HG03103 (cell line): ENCODE data around the gene KIAA1328.
A peak's percentile ranks its signal among the peaks of the same experiment; 100 is the strongest.

Experiments used
- ATAC-seq: cut with Tn5 transposase; IDR thresholded peaks from one replicate; pipeline ENCODE4 v1.9.1; 2021; ENCODE audit warnings: low read depth; ENCODE audit not compliant: unreplicated experiment

KIAA1328 gene

DNA sequence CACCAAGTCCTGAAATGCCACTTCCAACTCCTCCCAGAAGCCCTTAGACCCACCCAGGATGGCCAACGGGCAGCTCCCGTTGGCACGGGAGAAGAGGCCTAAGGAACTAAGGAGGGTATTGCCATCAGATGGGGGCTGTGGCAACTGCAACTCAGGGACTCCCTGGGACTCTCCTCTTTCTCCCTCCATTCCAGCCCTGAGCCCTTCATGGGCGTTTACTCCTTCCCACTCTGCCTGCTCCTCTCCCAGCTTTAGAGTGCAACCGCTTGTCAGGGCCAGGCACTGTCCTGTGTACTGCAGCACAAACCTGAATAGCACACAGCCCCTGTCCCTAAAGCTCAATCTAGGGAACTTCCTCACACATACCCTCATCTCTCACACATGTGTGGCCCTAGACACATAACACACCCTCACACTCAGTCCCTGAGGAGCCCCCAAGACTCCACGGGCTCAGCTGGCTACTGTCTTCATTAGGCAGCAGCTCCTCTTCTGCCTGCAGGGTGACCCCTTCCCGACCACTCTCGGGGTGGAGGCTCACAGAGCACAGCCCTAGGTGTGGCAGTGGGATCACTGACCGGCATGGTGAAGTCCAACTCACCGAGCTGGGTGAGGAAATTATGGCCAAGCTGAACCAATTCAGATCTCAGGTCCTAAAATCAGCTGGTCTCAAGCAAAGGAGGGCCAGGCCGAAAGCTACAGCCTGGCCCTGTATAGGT is 420.4 kb downstream of the KIAA1328 start:
- ATAC-seq = no peak

DNA sequence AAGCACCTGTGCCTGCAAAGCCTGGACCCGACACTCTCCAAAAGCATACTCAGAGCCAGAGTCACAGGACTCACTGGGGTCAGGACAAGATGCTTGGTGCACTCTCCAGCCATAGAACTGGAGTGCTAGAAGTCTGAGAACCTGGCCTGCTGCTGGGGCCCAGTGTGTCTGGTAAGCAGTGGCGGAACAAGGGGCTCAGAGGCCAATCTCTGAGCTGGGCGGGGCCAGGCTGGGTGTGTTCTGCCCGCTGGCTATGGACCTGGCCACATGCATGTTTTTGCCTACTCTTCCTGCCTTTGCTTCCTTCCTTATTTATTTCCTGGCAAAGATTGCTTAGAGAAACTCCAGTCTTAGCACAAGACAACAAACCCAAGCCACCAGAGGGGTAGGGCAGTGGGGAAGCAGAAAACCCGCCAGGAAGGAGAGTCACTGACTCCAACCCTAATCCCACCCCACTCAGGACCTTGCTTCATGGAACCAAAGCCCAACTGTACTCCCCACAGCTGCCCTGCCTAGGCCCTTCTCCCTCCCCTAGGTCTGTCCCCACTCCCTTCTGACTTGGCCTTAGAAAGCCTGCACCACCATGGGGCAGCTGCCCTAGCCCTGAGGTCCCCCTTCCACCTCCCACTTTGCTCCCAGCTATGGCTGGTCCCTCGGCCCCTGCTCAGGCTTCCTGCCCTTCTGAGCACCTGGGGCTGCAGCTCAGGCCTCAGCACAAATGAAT is 421.1 kb downstream of the KIAA1328 start:
- no peak for ATAC-seq

DNA sequence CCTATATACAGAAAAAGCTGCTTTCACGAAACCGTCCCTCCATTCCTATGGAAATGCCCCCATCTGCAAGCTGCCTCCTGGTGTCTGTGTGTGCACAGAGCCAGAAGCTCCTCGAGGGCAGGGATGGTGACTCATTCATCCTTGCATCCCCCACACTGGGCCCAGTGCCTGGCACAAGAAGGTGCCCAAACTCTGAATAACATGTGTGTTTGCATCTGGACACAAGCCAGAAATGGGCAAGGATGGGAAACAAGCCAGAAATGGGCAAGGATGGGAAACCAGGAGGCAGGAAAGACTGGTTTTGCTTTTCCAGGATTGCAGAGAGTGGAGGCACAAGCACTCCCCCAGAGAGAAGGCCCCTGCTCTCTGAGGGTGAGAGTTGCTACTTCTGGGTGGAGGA is 422.8 kb downstream of the KIAA1328 start:
- ATAC-seq = no peak

DNA sequence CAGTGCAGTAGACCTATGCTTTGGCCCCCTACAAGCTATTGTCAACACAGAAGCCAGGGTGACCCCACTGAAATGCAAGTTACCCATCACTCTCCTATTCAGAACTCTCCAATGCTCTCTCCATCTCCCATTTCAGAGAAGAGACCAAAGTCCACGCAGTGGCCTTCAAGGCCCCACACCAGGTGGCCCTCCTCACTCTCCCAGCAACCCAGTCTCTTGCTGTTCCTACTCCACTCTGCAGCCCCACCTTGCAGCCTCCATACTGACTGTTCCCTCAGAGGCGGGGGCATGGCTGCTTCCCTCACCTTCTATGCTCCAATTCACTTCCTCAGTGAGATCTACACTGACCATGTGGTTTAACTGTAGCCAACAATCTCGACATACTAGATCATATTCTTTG is 423.4 kb downstream of the KIAA1328 start:
- ATAC-seq = no peak

DNA sequence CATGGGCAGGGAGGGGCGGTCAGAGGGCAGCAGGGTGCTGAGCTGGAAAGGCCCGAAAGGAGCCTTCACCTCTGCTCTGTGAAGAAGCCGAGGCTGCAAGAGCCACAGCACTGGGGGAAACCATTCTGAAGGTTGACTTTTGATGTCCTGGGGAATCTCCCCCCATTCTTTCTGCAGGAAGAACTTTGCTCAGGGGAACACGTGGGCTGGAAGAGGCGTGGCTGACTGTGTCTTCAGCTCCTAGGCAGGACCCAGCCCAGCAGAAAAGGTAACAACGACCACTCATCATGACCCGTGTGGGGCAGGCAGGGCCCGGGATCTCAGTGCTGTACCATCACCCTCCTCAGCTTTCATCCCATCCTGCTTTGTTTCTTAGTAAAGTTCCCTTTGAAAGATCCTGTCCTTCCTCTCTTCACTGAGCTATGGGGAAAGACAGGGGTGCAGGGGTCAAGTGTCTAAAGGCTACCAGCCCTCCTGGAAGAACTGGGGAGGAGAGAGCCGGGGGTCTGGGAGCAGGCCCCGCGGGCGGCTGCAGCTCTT is 424.0 kb downstream of the KIAA1328 start:
- no peak for ATAC-seq

DNA sequence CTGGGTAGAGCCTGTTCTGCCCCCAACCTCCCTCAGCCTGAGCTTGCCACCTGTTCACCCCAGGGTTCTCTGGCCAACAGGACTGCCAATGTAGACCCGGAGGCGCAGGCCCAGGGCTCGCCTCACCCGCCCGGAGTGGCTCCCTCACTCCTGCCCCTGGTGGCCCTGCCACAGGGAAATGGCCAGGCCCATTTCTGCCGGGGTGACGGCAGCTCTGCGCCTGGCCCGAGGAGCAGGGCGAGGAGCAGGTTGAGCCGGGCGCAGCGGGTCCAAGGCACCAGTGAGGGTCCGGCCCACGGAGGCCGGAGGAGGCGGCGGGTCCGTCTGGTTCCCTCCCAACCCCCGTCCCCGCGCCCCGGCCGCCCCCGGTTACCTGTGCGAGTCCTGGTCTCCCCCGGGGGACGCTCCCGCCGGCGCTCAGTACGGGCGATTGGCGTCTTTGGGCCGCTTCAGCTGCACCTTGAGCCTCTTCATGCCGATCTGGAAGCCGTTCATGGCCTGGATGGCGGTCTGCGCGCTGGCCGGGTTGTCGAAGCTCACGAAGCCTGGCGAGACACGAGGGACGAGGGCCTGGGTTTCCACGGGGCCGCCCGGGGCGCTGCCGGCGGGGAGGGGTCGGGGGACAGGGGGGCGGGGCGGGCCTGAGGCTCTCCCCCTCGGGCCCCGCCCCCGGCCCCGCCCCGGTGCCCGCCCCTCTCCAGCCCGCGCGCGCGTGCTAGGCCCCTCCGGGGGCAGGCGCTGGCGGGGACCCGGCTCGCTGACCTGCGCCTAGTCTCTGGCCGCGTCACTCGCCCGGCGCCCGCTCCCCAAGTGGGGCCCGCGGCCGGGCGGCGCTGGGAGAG is 424.7 kb downstream of the KIAA1328 start:
- ATAC-seq = peak; percentile 41

DNA sequence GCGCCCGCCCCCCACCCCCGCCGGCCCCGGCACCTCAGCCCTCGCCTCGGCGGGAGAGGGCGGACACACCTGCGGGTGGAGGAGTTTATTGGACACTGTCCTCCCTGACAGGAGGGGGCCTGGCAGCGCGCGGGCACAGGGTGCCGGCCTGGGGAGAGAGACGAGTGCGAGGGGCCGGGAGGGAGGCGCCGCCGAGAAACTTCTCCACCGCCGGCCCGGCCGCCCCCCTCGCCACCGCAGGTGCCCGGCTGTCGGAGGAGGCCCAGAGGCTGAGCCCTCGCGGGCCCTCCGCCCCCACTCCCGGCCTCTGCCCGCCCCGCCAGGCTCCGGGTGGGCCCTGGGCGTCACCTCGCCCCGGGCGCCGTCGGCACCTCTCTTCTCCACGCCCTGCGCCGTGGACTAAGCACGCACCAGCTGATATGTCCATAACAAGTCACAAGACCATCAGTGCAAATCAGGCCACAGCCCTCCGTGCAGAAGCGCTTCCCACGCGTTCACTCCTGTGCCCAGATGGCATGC is 425.4 kb downstream of the KIAA1328 start:
- ATAC-seq = peak; percentile 33

DNA sequence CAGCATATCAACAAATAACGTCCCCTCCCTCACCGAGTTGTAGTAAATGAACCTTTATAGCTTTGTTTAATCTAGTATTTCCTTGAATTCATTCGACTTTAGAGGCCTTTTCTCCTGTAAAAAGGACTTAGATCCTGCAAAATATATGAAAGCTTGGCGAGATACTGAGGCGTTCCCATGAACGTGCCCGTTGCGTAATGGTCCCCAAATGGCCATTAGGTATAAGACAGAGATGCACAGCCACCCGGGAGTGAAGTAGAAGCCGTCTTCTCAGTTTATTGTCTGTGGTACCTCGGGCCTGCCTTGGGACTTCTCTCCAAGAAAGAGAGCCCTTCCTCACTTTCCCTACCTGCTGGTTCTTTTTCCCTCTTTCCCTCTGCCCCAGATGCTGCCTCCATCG is 426.0 kb downstream of the KIAA1328 start:
- no peak for ATAC-seq

DNA sequence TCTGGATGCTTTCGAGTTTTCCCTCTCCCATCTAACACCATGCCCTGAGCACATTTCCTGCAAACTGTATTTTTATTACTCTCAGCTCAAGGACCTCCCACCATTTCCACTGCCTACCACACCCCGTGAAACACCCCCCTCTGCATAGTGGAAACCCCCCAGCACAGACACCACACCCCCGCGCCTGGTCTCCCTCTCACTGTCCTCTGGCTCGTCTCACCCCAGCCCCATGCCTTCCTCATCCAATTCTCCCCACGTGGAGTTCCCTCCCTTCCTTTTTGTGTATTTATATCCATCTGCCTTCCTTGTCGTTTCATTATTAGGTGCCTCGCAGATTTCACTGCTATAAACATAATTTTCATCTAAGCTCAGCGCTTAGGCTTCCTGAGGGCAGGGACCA is 429.2 kb downstream of the KIAA1328 start:
- no peak for ATAC-seq

DNA sequence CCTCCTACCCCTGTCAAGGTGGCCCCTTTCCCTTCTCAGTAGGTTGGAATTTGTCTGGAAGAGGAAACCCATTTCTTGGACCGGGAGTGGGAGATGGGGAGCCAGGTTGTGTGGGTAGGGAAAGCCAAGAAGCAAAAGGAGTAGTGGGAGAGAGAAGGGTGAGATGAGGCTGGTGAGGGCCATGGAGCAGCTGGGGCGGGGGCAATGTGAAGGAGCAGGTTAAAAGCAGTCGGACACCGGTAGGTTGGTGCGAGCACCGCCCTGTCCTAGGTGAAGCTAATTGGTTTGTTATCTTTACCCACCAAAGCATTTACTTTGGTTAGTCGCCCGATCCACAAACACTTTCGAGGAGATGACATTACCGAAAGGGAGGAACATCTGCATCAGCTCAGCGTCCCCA is 429.9 kb downstream of the KIAA1328 start:
- ATAC-seq = no peak

DNA sequence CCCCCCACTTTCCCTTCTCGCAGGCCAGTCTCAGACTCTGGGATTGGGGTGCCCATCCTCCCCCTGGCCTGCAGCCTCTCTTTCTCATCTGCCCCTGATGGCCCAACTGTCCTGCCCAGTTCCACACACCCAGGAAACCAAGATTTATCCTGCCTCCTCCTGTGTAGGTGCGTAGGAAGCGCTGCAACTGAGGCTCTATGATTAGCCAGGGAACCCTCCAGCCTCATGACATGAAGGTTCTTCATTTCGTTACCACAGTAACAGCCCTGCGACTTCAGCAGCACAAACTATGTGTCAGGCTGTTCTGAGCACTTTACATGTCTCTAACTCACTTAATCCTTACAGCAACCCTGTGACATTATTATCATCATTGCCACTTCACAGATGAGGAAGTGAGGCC is 430.8 kb downstream of the KIAA1328 start:
- ATAC-seq = no peak

DNA sequence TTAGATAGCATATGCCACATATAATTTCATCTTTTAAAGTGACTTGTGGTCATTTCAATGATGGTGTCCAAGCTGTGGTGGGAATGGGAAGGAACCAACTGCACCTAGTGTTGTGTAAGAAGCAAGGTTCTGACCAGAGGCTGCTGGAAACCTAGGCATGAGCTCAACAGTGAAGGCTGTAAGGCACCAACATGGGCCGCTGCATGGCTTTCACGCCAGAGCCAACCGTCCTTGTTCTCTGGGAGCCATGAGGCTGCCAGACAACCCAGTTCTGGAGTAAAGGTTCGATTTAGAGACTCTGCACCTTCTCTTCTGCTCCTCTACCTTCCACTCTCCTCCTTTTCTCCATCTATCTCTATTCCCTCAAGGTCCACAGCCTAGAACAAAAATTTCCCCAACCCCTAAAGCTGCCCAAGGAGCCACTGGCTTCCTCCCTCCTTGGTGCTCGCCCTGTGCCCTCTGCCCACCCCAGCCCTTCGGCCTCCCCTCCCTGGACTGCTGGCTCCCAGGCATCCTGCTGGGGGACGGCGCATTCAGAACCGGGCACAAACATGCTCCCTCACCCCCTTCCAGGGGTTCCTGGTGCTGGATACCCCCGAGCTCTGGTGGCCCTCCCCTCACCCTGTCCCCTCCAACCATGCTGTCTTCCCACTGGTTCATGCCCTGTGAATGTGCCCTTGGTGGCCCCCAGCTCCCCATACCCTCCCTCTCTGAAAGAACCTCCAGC is 431.6 kb downstream of the KIAA1328 start:
- no peak for ATAC-seq

DNA sequence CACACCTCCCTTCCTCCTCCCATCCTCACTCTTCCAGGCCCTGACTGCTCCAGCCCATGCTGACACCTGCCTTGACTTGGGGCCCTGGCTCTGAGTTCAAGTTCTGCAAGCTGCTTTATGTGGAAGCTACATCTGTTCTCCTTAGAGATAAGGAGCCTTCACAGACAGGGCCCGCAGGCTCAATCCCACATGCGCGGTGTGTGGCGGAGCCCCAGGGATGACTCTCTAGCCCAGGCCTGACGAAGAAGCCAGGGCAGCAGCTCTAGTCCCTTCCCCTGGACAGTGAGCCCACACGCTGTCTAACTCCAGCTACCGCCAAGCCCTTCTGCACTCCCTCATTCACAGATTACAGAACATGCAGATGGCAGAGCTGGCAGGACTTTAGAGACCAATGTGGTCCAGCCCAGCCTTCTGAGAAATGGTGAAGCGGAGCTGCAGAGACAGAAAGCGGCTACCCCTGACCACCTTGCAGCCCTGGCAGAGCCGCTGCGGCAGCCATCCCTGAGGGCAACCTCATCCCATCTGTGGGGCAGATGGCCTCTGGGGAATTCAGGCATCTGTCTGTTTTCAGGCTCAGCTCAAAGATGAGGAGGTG is 432.4 kb downstream of the KIAA1328 start:
- no peak for ATAC-seq

DNA sequence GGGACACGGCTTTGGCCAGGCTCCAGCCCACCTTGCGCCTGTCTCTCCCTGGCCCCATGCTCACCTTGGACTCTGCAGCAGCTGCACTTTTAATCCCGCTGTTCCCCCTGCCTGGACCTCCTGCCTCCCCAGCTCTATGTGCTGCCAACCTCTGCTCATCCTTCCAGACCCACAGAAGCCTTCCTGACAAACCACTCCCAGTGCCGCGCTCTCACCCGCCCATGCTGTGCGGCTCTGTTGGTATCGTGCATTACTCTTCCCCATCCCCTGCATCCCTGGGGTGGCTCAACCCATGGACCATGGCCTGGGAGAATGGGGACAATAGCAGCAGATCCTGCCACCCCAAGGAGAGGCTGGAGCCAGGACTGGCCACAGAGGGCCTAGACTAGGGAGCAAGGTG is 433.1 kb downstream of the KIAA1328 start:
- ATAC-seq = no peak

DNA sequence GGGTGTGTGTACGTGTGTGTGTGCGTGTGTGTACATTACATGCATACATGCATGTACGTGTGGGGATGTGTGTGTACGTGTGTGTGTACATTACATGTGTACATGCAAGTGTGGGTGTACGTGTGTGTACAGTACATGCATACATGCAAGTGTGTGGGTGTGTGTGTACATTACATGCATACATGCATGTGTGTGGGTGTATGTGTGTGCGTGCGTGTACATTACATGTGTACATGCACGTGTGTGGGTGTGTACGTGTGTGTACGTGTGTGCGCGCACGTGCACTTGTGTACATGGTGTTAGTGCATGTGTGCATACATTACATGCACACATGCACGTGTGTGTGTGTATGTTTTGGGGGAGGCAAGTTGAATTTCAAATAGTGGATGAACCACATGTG is 436.0 kb downstream of the KIAA1328 start:
- no peak for ATAC-seq

DNA sequence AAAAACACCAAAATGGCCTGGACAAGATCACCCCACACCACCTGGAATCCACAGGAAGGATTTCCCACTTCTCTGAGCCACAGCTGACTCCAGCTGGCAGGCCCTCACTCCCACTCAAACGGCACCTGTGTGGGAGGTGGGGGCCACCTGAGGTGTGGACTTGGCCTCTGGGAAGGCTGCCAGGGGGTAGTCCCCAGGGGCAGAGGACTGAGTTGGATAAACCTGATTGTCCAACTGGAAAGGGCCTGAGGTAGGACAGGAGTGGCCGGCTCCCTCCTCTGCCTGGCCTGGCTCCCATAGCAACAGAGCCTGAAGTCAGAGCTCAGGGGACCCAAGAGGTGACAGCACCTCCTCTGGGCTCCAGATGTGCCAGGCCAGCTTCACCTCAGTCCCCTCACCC is 436.5 kb downstream of the KIAA1328 start:
- ATAC-seq = no peak

DNA sequence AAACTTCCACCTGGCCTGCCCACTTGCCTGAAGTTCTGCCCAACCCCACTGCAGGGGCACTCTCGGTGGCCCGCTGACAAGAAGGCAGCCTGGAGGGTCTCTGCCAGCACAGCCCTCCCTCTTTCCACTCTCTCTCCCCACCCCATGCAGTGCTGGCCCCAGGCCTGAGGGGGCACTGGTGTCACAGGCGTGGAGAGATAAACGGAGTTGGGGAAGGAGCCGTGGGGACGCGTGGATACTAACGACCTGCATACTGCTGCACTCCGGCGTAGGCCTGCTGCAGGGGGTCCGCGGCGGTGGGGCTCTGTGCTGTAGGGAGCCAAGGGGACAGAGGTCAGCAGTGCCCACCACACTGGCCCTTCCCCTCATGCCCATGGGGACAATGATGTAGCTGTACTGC is 437.4 kb downstream of the KIAA1328 start:
- ATAC-seq = no peak

DNA sequence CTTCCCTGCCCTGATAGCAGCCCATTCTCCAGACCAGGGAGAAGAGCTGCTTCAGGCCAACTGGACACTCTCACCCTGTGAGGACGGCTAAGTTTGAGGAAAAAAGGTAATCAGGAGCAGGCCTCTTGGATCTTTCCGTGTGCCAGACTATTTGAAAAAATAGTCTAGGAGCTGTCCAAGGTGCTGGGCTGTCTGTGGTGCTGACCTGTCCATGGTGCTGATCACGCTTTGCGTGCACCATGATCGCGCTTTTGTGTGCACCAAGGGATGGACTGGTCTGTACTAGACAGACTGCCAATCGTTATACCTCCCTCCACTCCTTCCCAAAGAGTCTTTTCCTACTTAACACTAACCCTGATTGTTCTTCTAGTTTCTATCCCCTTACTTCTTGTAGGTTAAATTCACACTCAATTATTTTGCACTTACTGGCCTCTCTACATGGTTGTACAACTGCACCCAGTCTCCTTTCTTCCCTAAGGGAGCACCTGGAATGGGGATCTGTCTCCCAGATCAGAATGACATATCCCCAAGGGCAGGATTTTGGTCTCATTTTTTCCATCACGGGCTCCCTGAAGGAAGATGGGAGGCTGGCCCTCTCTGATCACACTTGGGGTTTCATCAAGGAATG is 441.2 kb downstream of the KIAA1328 start:
- ATAC-seq = no peak

DNA sequence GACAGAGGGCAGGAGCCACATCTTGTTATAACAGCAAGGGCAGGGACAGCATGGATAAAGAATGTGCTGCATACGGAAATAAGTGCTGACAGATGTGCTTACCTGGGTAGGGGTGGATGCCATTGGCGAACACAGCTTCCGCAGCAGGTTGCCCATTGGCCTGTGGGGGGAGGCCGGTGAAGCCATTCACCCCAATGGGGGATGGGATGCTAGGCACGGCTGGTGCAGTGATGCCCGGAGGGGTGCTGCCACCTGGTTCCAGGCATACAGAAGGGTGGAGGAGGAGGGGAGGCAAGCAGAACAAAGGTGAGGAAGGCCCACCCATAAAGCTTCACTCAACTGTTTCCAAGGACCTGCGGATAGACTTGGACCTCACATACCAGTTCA is 441.7 kb downstream of the KIAA1328 start:
- no peak for ATAC-seq
